CD4-positive, alpha-beta T cell treated with Interleukin-12 subunit alpha and Interleukin-12 subunit beta, for 1 hour (primary cell): ENCODE data around the gene RNF151.

Experiments
- DNase-seq: peaks from one replicate; pipeline ENCODE4 v3.0.0-alpha.2; 2020

RNF151 gene

GRCh38 chr16:1993731-1994131 lies 27.1 kb downstream of the RNF151 start:
- no peak for DNase-seq

GRCh38 chr16:1997494-1998359 lies 31.1 kb downstream of the RNF151 start:
- no peak for DNase-seq

DNA sequence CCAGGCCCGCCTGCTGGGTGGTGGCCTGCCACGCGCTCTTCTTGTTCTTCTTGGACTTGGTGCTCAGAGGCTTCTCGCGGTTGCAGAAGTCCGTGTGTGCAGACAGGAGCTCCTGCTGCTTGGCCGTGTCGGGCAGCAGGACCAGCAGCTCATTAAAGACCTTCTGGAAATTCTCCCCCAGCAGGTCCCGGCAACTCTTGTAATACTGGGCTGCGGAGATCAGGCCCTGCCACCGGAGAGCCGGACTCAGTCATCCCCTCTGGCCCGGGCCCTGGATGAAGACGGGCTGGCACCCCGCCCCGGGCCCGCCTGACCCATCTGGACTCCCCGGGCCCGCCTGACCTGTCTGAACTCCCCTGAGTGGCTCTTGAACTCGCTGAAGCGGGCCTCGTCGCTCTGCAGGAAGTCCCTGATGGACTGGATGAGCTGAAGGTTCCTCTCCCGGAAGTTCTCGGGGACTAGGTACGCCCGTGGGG lies 31.7 kb downstream of the RNF151 start:
- no peak for DNase-seq

DNA sequence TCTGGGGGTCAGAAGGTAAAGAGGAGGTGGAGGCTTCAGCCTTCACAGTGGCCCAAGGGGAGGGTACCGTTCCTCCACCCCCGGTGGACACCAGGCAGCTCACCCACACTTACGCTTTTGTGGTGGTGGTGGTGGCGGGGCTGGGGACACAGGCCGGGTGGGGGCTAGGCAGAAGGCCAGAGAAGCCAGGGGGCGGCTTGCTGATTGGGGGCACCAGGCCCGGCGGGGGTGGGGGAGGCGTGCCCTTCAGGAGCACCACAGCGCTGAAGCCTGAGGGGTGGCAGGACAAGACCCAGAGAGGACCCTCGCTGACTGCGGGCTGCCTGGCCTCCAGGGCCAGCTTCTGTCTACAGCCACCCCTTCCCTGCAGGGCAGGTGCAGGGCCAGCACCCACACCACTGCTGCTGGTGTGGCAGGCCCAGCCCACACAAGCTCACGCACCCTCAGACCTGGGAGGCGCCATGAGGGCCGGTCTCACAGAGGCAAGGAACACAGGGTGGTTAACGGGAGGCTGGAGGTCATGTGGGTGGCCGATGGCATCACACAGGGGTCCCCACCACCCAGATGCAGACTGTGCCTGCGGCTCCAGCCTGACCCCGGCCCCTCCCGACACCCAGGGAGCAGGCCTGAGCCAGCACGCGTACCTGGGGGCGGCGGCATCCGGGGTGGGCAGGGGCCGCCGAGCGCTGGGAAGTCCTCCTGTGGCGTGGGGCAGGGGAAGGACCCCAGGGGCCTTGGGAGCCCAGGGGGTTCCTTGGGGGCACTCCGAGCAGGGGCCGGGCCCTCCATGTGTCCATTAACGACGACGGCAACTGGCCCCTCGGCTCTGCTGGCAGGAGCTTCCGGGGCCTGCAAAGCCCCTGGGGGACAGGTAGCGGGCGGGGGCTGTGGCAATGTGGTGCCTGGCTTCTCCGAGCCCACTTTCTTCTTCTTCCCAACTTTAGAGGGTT lies 32.5 kb downstream of the RNF151 start:
- DNase-seq = no peak

DNA sequence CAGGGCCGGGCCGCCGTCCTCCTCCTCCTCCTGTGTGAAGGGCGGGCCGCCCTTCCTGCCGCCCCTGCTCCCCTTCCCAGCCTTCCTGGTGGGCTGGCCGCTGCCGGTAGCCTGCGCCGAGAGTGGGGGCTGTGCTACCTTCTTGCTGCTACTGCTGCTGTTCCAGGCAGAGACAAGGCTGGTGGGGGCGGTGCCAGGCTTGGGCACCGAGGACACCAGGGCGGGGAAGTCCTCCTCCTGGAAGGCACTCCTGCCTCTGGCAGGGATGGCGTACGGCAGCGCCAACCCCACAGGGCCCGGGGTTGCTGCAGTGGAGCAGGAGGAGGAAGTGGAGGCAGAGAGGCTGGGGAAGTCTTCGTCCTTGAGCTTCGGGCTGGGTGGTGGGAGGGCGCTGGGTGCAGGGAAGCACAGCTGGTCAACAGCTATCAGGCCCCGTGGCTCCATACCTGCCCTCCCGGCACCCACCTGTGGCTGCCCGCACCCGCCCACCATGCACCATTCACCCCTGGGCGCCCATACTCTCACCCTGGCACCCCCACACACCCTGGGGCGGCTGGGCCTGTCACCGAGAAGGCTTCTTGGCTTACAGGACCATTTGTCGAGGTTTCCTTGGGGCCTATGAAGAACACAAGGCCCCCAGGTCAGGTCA lies 33.3 kb downstream of the RNF151 start:
- DNase-seq = no peak

GRCh38 chr16:2001035-2001434 lies 34.4 kb downstream of the RNF151 start:
- DNase-seq = no peak

GRCh38 chr16:2001456-2002355 lies 35.0 kb downstream of the RNF151 start:
- DNase-seq = no peak

GRCh38 chr16:2002406-2003230 lies 36.0 kb downstream of the RNF151 start:
- no peak for DNase-seq

- no peak for DNase-seq
These were observed 36.7 kb downstream of the RNF151 start for GRCh38 chr16:2003231-2003826.

DNA sequence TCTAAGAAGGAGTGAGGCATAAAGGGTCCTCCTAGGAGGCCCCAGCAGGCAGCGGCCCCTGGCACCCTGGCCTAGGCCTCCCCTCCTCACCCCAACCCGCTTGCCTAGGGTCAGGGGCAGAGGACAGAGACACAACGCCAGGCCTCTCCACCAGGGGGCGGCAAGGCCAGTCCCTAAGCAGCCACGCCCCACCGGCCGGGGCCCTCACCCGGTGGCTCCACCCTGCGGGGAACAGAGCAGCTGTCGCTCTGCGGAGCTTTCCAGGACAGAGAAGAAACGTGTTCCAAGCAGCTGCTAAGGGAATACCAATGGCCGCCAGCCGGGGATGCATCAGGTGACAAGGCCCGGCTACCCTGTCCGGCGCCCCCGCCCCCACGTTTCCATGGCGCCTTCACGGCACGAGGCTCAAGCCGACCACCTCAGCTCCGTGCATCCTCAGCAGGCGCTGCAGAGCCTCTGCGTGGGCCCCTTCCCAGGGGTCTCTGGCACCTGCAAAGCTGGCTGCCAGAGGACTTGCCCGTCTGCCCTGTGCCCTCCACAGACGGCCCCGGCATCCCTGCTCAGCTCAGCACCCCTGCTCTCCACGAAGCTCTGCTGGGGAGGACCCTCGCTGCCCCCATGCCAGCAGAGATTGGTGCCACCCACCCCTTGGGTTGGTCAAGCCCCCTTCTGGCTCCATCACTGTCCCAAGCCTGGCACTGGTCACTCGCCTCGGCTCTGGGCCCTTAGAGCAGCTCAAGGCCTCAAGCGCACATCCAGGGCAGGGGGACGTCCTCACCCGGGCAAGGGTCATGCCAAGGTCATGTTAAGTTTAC lies 37.4 kb downstream of the RNF151 start:
- DNase-seq = peak; percentile 88

GRCh38 chr16:2004795-2005517 lies 38.3 kb downstream of the RNF151 start:
- no peak for DNase-seq

- no peak for DNase-seq
These were observed 39.0 kb downstream of the RNF151 start for GRCh38 chr16:2005646-2006045.

DNA sequence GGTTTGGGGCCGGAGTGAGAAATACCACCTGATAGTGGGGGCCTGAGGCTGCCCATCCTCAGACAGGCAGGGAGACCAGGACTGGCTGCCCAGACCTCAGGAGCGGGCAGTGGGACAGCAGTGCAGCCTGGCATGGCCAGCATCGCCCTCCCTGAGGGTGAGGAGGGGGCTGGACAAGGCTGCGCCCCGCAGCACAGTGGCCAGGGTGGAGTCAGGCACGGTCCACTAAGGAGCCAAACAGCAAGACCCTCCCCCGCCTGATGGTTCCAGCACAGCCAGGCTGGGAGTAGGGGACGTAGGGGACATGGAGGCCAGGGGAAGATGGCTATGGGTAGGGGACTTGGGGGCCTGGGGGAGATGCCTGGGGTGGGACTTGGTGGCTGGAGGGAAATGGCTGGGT lies 39.7 kb downstream of the RNF151 start:
- DNase-seq = no peak

GRCh38 chr16:2007081-2007836 lies 40.6 kb downstream of the RNF151 start:
- no peak for DNase-seq

DNA sequence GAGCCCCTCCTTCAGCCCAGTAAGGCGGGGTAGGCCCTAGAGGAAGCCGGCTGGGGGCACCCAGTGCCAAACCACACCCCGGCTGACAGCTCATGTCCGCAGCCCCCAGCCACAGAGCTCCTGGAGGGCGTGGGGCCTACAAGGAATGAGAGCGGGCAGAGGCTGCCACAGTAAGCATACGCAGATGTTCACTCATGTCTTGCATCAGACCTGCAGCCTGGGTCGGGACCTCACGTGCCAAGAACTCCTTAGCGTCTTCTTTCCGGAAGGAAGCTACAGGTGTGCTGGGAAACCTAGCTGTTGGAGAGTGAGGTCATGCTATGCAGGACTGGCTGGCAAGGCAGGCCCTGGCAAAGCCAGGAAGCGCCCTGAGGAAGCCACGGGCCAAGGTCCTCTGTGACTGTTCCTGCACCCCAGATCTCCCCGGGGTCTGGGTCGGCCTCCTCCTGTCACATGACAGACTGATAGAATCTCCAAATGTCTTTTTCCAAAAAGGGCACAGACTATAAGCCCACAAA lies 41.4 kb downstream of the RNF151 start:
- DNase-seq = peak; percentile 33

DNA sequence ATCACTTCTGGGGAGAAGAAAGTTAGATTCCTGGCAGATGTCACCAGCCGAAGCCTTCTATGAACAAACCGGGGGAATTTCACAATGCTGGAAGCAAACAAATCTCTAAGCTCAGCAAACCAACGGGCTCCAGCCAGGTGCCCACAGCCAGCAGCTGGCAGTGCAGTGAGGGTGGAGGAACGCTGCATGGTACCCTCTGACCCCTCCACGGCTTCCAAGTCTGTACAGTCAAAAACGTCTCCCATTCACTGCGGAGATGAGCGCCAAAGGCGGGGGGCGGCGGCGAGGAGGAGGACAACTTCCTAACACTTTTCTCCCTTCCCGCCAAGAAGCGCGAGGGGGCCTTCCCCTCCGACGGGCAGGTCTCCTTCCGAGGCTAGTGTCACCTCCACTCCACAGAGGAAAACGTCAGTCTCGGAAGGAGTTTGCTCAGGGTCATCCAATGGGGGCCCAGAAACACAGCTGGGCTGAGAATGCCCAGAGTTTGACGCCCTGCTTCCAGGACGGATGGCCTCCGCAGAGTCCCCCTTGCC lies 42.0 kb downstream of the RNF151 start:
- no peak for DNase-seq

DNA sequence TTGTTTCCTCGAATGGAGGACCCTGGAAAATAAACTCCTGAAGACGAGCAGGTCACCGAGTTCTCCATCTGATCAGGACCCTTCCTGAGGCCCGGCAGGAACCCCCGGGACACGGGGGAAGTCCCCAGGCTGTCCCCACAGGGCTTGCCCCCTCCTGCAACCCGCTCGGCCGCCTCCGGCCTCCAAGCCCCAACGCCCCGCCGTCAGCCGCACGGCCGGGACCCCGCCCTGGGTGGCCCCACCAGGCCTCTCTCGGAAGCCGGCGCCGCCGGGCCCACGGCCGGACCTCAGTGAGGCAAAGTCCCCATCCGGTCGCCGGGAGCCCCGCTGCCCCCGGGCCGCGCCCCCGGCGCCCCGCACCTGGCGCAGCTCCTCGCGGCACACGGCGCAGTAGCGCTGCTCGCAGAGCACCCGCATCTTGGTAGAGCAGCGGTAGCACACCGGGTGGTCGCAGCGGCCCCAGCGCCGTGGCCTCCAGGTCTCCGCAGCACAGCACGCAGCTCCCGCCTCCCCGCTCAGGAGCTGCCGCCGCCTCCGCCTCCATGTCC lies 42.6 kb downstream of the RNF151 start:
- no peak for DNase-seq
